K562 (cell line): Measurements from ENCODE around the gene DIP2B. TPM values are rescaled to one million over a fixed set of nuclear protein-coding genes. Genes with fewer than 3 reads are reported as not detected.

Source experiments
- DMBX1 ChIP-seq: fragments of 250-450 bp; sonication (Bioruptor Pico); IDR thresholded peaks from 2 replicates; pipeline ENCODE4 v1.8.0; 2022; ENCODE audit warnings: inconsistent platforms, mild to moderate bottlenecking, moderate library complexity, borderline replicate concordance
- GABPB1 ChIP-seq: sonication (generic); formaldehyde crosslinking; IDR thresholded peaks from 2 replicates; pipeline ENCODE4 v1.8.0; 2022; ENCODE audit warnings: mild to moderate bottlenecking, missing genetic modification reagents
- HCFC1 ChIP-seq: IDR thresholded peaks from 2 replicates; pipeline ENCODE4 v1.6.1; 2012; ENCODE audit warnings: low read depth, low read length, improper control_type of control experiment
- HEY1 ChIP-seq: fragments of 250-450 bp; sonication (Bioruptor Pico); IDR thresholded peaks from 2 replicates; pipeline ENCODE4 v1.5.0; 2020; ENCODE audit warnings: mild to moderate bottlenecking, moderate library complexity, borderline replicate concordance
- HOXB6 ChIP-seq: fragments of 250-450 bp; sonication (Bioruptor Pico); IDR thresholded peaks from 2 replicates; pipeline ENCODE4 v1.5.1; 2022; ENCODE audit warnings: mild to moderate bottlenecking, borderline replicate concordance
- KDM4B ChIP-seq, 2 experiments: fragments of 450-650 bp in 1 of 2; sonication (generic) in 1 of 2; IDR thresholded peaks; 2 replicates each; pipeline ENCODE4 v1.6.1; 2016 to 2017; ENCODE audit warnings: borderline replicate concordance in 2 of 2, antibody characterized with exemption in 1 of 2, low read depth in 1 of 2, mild to moderate bottlenecking in 1 of 2
- NRF1 ChIP-seq, 2 experiments: fragments of 450-650 bp; IDR thresholded peaks in 1 of 2; conservative IDR thresholded peaks in 1 of 2; 2 replicates each; pipeline ENCODE4 v1.6.1; 2014; ENCODE audit warnings: mild to moderate bottlenecking in 2 of 2
- PRPF4 ChIP-seq: fragments of 200-400 bp; formaldehyde crosslinking; IDR thresholded peaks from one replicate; pipeline ENCODE4 v1.6.1; 2017; ENCODE audit warnings: low read length, low read depth, mild to moderate bottlenecking; ENCODE audit not compliant: insufficient read depth, poor library complexity, severe bottlenecking
- RBM22 ChIP-seq: fragments of 200-400 bp; formaldehyde crosslinking; IDR thresholded peaks from 2 replicates; pipeline ENCODE4 v1.6.1; 2018; ENCODE audit warnings: low read length, low read depth; ENCODE audit not compliant: poor library complexity, severe bottlenecking
- SAP30 ChIP-seq: fragments of 200-600 bp; sonication (generic); IDR thresholded peaks from 2 replicates; pipeline ENCODE4 v1.6.1; 2012; ENCODE audit warnings: borderline replicate concordance, low read depth, mild to moderate bottlenecking, moderate library complexity, low read length, control low read depth, inconsistent platforms; ENCODE audit not compliant: insufficient read depth, poor library complexity, severe bottlenecking
- TCFL5 ChIP-seq: fragments of 250-450 bp; sonication (Bioruptor Pico); conservative IDR thresholded peaks from 2 replicates; pipeline ENCODE4 v1.6.1; 2021; ENCODE audit warnings: mild to moderate bottlenecking, moderate library complexity, matching md5 sums
- ZNF408 ChIP-seq: fragments of 250-450 bp; sonication (Bioruptor Pico); IDR thresholded peaks from 2 replicates; pipeline ENCODE4 v1.4.0; 2020; ENCODE audit warnings: low read depth, mild to moderate bottlenecking, moderate library complexity
- ZNF764 ChIP-seq: fragments of 250-450 bp; sonication (Bioruptor Pico); IDR thresholded peaks from 2 replicates; pipeline ENCODE4 v1.4.0; 2020; ENCODE audit warnings: low read depth, mild to moderate bottlenecking, moderate library complexity
- polyA plus RNA-seq, 8 experiments: library from polyadenylated mRNA; depleted of rRNA in 4 of 8; stranded (reverse) in 5 of 8; unstranded in 3 of 8; fragments of >200 nt; fragmentation: Nextera tagmentation in 2 of 8; fragmentation: Illumina TruSeq in 1 of 8; extraction: Ambion mirVana in 2 of 8; extraction: Trizol in 1 of 8; gene quantifications; 2 replicates each; pipeline versions ENCODE4 v1.2.1 to v1.2.3, GENCODE V29; 2011 to 2014; ENCODE audit warnings: inconsistent platforms in 1 of 8, missing spikeins in 1 of 8
- total RNA-seq, 7 experiments: library from RNA; depleted of rRNA in 6 of 7; stranded (reverse); fragments of >200 nt in 6 of 7; fragmentation: Illumina TruSeq in 2 of 7; extraction: Trizol in 2 of 7; gene quantifications; 2 replicates each; pipeline versions ENCODE4 v1.2.1 to v1.2.3, GENCODE V29; 2011 to 2021; ENCODE audit warnings: low replicate concordance in 1 of 7
- TF ChIP-seq, protein P1 (sequence below): fragments of 450-650 bp; formaldehyde crosslinking; IDR thresholded peaks from 2 replicates; pipeline ENCODE4 v1.4.0; 2022; ENCODE audit warnings: missing genetic modification characterization
- TF ChIP-seq, protein P2 (sequence below): sonication (generic); formaldehyde crosslinking; IDR thresholded peaks from 2 replicates; pipeline ENCODE4 v1.5.0; 2020; ENCODE audit warnings: missing genetic modification reagents
- TF ChIP-seq, protein P3 (sequence below): fragments of 250-450 bp; sonication (Bioruptor Pico); IDR thresholded peaks from 2 replicates; pipeline ENCODE4 v1.5.1; 2021; ENCODE audit warnings: mild to moderate bottlenecking
- TF ChIP-seq, protein P4 (sequence below): fragments of 450-650 bp; IDR thresholded peaks from 2 replicates; pipeline ENCODE4 v1.6.1; 2016; ENCODE audit warnings: borderline replicate concordance
- TF ChIP-seq, protein P5 (sequence below): fragments of 450-650 bp; IDR thresholded peaks from 2 replicates; pipeline ENCODE4 v1.6.1; 2016; ENCODE audit warnings: antibody characterized with exemption

DIP2B gene
- total and polyA plus RNA-seq, 9 of the 15 experiments (the other 6 are each of a cell fraction or from before 2014, with no cell fraction given) = 4.6 to 26.1 (median 18.8) TPM

DNA sequence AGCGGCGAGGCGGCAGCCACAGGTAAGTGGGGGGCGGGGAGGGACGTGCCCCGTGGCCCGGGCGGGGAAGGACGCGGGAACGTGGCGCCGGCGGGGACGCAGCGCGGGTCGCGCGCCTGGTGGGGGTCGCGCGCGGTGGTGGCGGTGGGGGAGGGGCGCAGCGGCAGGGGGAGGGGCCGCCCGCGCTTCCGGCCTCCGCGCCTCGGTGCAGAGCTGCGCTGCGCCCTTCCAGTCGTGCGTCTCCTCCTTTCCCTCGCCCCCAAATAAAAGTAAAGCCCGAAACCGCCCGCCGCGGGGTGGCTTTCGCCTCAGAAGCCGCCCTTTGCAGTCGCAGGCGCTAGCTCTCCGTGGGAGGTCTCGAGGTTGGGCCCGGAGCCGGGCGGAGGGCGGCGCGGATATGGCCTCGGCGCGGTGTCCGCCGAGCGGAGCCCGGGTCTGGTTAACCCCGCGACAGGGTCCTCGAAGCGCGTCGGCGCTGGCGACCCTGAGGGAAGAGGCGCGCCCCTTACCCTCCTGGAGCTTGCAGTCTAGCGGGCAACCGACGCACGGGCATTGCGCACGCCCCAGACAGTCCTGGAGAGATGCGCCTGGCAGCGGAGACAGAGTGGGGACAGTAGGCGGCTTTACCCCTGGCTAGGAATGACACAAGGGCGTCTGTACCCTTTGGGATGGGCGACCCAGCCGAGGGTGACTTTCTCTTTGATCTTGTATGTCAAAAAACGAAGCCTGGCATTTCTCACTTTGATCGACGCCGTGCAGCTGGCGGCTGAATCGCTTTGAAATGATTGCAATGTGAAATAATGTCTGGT is 259.7 kb downstream of the DIP2B start (continued):
- TF ChIP-seq PRPF4 (peak; percentile 86), GABPB1 (CRISPR knock-in tag) (0 out of 2 replicates have a peak, but pooled peaks have one; percentile 32), SAP30 (no peak), ZNF408 (CRISPR knock-in tag) (no peak), ZNF764 (CRISPR knock-in tag) (no peak), HEY1 (CRISPR knock-in tag) (no peak), NRF1 (conservative IDR thresholded peaks at IDR 0.05 in 1 of 2, IDR thresholded peaks at IDR 0.05 in 1 of 2) (peak; percentile 78 to 82), DMBX1 (no peak), KDM4B (IDR thresholded peaks at IDR 0.05; ENCODE audit: borderline replicate concordance in 2 of 2, low read depth in 1 of 2) (0 out of 4 replicates have a peak, but pooled peaks of 1 of the 2 experiments have one; percentile 9), TCFL5 (CRISPR knock-in tag) (no peak), RBM22 (peak; percentile 83), HOXB6 (CRISPR knock-in tag) (no peak), HCFC1 (peak; percentile 14; the same call in 1 of the 2 replicates)
- TF ChIP-seq, protein P1, sequence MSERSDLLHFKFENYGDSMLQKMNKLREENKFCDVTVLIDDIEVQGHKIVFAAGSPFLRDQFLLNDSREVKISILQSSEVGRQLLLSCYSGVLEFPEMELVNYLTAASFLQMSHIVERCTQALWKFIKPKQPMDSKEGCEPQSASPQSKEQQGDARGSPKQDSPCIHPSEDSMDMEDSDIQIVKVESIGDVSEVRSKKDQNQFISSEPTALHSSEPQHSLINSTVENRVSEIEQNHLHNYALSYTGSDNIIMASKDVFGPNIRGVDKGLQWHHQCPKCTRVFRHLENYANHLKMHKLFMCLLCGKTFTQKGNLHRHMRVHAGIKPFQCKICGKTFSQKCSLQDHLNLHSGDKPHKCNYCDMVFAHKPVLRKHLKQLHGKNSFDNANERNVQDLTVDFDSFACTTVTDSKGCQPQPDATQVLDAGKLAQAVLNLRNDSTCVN = 0 out of 2 replicates have a peak, but pooled peaks have one; percentile 18
- TF ChIP-seq, protein P2, sequence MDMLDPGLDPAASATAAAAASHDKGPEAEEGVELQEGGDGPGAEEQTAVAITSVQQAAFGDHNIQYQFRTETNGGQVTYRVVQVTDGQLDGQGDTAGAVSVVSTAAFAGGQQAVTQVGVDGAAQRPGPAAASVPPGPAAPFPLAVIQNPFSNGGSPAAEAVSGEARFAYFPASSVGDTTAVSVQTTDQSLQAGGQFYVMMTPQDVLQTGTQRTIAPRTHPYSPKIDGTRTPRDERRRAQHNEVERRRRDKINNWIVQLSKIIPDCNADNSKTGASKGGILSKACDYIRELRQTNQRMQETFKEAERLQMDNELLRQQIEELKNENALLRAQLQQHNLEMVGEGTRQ (CRISPR knock-in tag) = 0 out of 2 replicates have a peak, but pooled peaks have one; percentile 8
- TF ChIP-seq, protein P3, sequence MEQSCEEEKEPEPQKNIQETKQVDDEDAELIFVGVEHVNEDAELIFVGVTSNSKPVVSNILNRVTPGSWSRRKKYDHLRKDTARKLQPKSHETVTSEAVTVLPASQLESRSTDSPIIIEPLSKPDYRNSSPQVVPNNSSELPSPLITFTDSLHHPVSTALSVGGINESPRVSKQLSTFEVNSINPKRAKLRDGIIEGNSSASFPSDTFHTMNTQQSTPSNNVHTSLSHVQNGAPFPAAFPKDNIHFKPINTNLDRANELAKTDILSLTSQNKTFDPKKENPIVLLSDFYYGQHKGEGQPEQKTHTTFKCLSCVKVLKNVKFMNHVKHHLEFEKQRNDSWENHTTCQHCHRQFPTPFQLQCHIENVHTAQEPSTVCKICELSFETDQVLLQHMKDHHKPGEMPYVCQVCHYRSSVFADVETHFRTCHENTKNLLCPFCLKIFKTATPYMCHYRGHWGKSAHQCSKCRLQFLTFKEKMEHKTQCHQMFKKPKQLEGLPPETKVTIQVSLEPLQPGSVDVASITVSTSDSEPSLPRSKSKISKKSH (CRISPR knock-in tag) = no peak
- TF ChIP-seq, protein P4, sequence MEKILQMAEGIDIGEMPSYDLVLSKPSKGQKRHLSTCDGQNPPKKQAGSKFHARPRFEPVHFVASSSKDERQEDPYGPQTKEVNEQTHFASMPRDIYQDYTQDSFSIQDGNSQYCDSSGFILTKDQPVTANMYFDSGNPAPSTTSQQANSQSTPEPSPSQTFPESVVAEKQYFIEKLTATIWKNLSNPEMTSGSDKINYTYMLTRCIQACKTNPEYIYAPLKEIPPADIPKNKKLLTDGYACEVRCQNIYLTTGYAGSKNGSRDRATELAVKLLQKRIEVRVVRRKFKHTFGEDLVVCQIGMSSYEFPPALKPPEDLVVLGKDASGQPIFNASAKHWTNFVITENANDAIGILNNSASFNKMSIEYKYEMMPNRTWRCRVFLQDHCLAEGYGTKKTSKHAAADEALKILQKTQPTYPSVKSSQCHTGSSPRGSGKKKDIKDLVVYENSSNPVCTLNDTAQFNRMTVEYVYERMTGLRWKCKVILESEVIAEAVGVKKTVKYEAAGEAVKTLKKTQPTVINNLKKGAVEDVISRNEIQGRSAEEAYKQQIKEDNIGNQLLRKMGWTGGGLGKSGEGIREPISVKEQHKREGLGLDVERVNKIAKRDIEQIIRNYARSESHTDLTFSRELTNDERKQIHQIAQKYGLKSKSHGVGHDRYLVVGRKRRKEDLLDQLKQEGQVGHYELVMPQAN = peak; percentile 20; the same call in 1 of the 2 replicates
- TF ChIP-seq, protein P5, sequence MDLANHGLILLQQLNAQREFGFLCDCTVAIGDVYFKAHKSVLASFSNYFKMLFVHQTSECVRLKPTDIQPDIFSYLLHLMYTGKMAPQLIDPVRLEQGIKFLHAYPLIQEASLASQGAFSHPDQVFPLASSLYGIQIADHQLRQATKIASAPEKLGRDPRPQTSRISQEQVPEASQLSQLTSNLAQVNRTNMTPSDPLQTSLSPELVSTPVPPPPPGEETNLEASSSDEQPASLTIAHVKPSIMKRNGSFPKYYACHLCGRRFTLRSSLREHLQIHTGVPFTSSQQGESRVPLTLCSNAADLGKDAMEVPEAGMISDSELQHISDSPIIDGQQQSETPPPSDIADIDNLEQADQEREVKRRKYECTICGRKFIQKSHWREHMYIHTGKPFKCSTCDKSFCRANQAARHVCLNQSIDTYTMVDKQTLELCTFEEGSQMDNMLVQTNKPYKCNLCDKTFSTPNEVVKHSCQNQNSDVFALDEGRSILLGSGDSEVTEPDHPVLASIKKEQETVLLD = no peak
